GM21367 (cell line): ENCODE results near the gene WBP1L.
"Not testable (repeated sequence)": the region's sequence is repeated elsewhere in the genome, so short reads cannot be mapped to it uniquely, and the experiment has no call there.

Experiments
- ATAC-seq: cut with Tn5 transposase; IDR thresholded peaks from one replicate; pipeline ENCODE4 v1.9.1; 2021; ENCODE audit not compliant: unreplicated experiment

The WBP1L gene

GRCh38 chr10:102721954-102722353 lies 21.8 kb upstream of the WBP1L start:
- no peak for ATAC-seq

- no peak for ATAC-seq
Measured at GRCh38 chr10:102723989-102724388, 19.8 kb upstream of the WBP1L start.

GRCh38 chr10:102726274-102726673 lies 17.5 kb upstream of the WBP1L start:
- no peak for ATAC-seq

- no peak for ATAC-seq
Measured at GRCh38 chr10:102727037-102727818, 16.5 kb upstream of the WBP1L start.

- ATAC-seq = no peak
Measured at GRCh38 chr10:102729029-102730026, 14.4 kb upstream of the WBP1L start.

GRCh38 chr10:102731222-102731800 lies 12.4 kb upstream of the WBP1L start:
- no peak for ATAC-seq

GRCh38 chr10:102732661-102733060 lies 11.1 kb upstream of the WBP1L start:
- no peak for ATAC-seq

- no peak for ATAC-seq
Measured at GRCh38 chr10:102735065-102735562, 8.6 kb upstream of the WBP1L start.

GRCh38 chr10:102738692-102739121 lies 5.0 kb upstream of the WBP1L start:
- no peak for ATAC-seq

GRCh38 chr10:102740229-102740628 lies 3.5 kb upstream of the WBP1L start:
- ATAC-seq = no peak

- ATAC-seq = no peak
Measured at GRCh38 chr10:102741726-102742237, 2.0 kb upstream of the WBP1L start.

- not testable (repeated sequence) for ATAC-seq
Measured at GRCh38 chr10:102742313-102742712, 1.4 kb upstream of the WBP1L start.

GRCh38 chr10:102743078-102743587 lies 615 bp upstream of the WBP1L start:
- no peak for ATAC-seq

GRCh38 chr10:102744374-102745051 lies 765 bp downstream of the WBP1L start:
- no peak for ATAC-seq

- no peak for ATAC-seq
Measured at GRCh38 chr10:102745157-102745556, 1.4 kb downstream of the WBP1L start.

GRCh38 chr10:102752266-102752930 lies 8.7 kb downstream of the WBP1L start:
- no peak for ATAC-seq

- ATAC-seq = no peak
Measured at GRCh38 chr10:102752934-102753664, 9.4 kb downstream of the WBP1L start.

- no peak for ATAC-seq
Measured at GRCh38 chr10:102753718-102754117, 10.0 kb downstream of the WBP1L start.

GRCh38 chr10:102757323-102757722 lies 13.6 kb downstream of the WBP1L start:
- ATAC-seq = no peak
